GM21381 (cell line): ENCODE data around the gene IL20RB.
"Not testable (repeated sequence)": the region's sequence is repeated elsewhere in the genome, so short reads cannot be mapped to it uniquely, and the experiment has no call there.

ENCODE experiments used
- ATAC-seq: cut with Tn5 transposase; IDR thresholded peaks from one replicate; pipeline ENCODE4 v1.9.1; 2021; ENCODE audit warnings: mild to moderate bottlenecking, moderate library complexity; ENCODE audit not compliant: unreplicated experiment

The IL20RB gene

DNA sequence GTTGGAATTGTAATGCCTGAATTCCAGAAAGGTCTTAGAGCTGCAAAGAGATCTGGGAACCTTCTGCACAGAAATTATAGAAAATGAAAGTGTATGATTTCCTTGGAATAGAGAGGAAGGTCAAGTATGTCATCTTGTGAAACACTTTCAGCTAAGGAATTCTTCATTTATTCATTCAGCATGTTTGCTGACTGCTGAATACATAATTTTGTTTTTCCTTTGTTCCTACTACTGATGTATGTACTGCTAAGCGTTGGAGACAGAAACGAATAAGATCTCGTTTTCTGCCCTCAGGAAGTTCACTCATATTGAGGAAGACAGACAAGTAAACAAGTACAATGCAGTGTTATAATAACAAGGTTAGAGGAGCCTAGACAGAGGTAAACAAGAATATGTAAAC, 14.3 kb upstream of the IL20RB start:
- ATAC-seq, result no peak

DNA sequence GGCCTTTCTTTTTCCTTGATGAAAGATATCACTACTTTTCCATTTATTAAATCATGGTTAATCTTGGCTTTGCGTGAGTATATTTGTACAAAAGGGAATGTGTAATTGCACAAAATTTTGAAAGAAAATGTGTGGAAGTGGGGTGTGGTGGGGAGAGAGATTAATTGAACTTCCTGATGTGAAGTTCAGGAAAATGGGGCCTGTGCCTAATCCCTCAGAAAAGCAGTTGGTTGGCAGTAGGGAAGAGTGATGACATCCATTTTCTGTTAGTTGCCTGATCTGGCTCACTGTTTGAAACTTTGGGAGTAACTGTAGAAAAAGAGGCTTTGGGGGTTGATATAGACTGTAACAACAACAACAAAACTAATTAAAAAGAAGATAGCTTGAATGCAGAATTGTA, 10.8 kb upstream of the IL20RB start:
- no peak for ATAC-seq

- no peak for ATAC-seq
These were observed 10.3 kb upstream of the IL20RB start for GRCh38 chr3:136947477-136947876.

GRCh38 chr3:136949146-136949545, 8.6 kb upstream of the IL20RB start:
- no peak for ATAC-seq

DNA sequence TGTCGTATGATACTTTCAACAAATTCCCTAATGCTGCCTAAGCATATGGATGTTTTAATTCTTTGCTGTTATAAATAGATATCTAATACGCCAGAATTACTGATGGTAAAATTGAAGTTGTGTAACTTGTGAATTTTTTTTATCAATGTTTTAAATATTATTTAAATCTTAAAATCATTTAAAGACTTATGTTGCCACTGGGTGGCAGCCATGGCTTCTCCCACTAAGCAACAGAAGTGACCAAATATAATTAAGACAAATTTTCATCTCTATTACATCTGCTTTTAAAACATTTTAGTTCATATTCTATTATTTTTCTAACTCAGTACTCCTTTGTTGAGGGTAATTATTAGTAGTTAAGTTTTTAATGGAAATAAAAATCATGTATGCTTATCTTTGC, 8.1 kb upstream of the IL20RB start:
- ATAC-seq, result no peak

DNA sequence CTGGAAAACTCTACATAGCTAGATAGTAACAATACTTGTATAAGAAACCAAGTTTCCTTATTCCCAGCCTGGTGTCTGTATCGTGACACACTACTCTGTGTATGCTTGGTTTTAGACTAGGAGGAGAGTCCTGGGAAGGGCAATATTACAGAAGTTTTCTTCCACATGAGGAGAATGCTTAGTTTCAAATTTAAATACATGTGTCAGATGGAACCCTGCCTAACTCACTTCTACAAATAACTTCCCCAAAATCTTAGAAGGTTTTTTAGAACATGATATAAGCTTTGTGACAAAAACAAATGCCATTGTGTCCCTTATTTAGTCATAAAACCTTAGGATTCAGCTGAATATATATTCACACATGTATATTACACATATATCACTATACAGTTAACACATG, 7.2 kb upstream of the IL20RB start:
- no peak for ATAC-seq

DNA sequence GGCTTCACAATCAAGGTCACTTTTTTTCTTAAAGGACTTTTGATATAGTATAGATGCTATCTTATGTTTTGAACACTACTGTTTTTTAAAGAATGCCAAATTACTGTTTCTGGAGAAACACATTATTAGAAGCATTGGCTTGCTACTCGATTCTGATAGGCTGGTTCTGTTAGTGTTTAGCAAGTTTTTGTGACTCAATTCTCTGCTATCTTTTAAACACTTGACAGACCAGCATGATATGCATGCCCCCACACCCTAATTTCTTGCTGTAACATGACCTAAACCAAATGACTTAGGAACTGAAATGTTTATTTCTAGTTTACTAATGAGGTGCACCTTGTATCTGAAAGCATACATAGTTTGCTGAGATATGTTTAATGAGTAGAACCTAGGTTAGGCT, 5.5 kb upstream of the IL20RB start:
- no peak for ATAC-seq

GRCh38 chr3:136954251-136954650, 3.5 kb upstream of the IL20RB start:
- ATAC-seq, result no peak

DNA sequence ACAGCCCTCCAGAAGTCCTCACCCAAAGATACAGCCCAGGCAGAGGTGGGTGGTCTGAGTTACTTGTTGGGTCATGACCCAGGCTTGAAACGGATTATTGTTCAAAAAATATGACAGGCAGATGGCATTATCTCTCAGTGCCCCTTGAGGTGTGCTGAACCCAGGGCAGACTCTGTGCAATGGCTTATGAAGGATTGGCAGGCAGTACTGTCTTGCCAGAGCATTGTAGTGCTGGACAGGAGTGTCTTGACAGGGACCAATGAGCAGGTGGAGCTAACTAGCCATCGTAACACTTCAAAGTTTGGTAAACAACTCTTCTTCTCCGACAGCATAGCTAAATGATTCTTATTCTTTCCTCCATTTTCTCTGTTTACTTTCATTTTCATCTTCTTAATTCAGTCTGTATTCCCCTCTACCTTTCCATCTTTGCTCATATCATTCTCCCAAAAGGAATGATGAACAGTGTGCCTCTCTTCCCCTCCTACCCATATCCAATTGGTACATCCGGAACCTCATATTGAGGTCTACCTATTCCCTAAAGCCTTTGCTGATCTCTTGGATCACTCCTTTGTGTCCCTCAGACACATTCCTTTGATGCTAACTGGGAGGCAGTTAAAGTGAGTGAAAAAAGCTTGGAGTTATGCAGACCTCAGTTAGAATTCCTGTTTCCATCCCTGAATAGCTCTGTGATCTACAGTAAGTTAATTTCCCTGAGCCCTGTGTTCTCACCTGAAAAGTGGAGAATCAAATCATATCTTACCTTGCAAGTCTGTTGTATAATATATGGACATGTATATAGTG, 2.6 kb upstream of the IL20RB start:
- ATAC-seq, result no peak

DNA sequence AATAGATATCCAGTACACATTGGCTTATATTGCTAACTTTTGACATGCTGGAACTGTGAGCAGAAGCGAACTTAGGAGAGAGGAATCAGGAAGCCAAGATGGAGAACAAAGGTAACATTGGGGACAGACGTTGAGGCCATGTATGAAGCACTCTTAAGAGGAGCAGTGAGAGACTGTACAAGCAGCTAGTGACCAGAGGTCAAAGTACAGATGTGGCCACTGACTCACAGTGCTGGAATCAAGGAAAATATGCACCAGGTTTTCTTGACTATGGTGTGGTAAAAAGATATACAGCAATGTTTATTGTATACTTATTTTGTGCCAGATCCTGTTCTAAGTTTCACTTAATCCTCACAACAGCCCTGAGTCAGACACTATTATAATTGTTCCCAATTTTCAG, 2.0 kb upstream of the IL20RB start:
- ATAC-seq, result no peak

DNA sequence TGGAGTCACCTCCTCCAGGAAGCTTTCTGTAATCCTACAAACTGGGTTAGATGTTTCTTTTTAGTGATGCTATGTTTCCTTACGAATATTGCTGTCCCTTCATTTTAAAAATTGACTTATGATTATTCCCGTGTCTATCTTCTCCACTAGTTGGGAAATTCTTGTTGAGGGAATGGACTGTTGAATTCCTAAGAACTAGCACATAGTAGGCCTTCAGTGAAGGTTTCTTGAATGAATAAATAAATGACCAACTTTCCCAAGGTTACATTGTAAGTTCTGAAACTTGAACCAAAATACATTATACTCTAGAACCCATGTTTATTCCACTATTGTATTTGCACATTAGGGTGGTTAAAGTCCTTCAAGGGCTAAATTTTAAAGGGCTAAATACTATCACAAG, 812 bp upstream of the IL20RB start:
- no peak for ATAC-seq

DNA sequence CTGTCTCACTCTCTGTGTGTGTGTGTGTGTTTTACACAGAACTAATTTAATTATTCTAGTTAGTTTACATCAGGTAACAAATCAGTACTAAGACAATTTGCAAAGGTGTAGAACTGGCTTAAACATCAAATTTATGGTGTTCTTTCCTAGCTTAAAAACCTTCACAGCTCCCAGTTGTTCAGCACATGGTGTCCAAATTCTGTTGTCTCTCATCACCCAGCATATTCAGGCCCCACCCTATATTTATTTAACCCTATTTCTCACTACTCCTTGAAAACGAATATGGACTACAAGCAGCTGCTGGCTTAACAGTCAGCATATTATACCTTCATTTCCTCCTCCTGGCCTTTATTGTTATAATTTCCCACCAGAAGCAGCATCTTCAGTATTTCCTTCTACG, 1.2 kb downstream of the IL20RB start:
- no peak for ATAC-seq

GRCh38 chr3:136959599-136959998, 1.8 kb downstream of the IL20RB start:
- no peak for ATAC-seq

DNA sequence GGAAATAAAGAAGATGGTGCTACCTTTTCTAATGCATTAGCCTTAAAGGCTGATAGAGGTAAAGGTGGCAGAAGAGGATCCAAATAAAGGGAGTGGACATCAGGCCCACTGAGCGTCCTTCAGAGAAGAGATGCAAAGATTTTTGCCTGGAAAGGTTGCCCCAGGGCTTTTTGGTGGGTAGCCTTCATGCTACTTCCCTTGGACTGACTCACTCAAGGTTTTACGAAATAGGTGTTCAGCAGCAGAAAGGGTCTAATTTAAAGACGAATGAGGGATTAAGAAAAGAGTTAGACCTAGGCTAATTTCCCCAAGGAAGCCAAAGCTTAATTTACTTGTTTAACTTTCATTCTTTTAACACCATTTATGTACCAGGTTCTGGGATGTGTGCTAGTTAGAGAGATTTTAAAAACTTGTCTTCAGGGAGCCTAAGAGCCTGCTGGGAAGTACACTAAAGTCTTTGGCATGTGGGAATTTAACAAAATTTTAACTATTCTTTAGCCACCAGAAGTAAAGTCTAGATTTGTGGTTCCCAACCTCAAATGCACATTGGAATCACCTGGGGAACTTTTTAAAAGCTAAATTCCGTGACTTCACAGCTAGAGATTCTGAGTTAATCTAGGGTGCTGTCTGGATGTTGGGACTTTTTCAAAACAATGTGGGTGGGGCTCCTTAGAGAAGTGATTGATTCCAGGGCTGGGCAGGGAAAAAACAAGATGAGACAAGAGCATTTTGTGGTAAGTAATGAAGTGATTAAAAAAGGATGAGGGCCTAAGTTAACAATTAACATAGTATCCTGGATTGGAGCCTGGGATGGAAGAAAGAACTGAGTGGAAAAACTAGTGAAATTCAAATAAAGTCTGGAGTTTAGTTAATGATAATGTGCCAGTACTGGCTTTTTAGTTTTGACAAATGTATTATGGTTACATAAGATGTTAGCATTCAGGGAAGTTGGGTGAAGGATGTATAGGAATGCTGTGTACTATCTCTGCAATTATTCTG, 3.4 kb downstream of the IL20RB start:
- ATAC-seq, result no peak

- ATAC-seq, result no peak
These were observed 5.1 kb downstream of the IL20RB start for GRCh38 chr3:136962927-136963326.

- not testable (repeated sequence) for ATAC-seq
These were observed 11.8 kb downstream of the IL20RB start for GRCh38 chr3:136969539-136969938.

GRCh38 chr3:136973352-136973751, 15.6 kb downstream of the IL20RB start:
- ATAC-seq, result no peak

DNA sequence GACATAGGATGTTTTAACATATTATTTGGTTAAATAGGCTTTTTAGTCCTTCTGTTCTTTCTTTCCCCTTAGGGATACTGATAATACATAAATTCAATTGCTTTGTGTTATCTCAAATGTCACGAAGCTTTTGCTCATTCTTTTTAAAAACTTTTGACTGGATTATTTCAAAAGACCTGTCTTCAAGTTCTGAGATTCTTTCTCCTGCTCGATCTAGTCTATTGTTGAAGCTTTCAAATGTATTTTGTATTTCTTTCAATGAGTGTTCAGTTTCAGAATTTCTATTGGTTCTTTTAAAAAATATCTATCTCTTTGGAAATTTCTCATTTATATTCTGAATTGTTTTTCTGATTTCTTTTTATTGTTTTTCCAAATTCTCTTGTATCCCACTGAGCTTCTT, 16.9 kb downstream of the IL20RB start:
- ATAC-seq, result no peak

- ATAC-seq, result no peak
These were observed 21.4 kb downstream of the IL20RB start for GRCh38 chr3:136979204-136979603.

DNA sequence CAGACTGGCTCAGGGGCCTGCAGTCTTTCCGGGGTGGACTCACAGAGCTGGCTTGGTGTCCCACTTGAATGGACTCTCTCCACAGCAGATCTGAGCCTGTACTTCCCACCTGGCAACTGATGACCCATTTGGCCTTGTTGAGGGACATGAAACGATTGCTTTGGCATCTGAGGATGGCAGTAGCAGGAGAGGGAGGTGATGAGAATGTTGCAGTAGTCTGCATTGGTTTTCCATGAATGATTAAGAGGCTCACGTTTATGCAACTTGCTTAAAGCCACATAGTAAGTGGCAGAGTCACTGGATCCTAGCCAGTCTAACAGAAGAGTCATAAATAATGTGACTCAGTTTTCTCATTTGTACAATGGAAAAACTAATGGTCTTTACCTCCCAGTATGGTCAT, 21.9 kb downstream of the IL20RB start:
- ATAC-seq, result no peak

GRCh38 chr3:136982033-136982432, 24.2 kb downstream of the IL20RB start:
- no peak for ATAC-seq
